ENCODE measurements around the gene RPS25.
"Not testable (repeated sequence)": the region's sequence is repeated elsewhere in the genome, so short reads cannot be mapped to it uniquely, and the experiment has no call there.

RPS25 gene

DNA sequence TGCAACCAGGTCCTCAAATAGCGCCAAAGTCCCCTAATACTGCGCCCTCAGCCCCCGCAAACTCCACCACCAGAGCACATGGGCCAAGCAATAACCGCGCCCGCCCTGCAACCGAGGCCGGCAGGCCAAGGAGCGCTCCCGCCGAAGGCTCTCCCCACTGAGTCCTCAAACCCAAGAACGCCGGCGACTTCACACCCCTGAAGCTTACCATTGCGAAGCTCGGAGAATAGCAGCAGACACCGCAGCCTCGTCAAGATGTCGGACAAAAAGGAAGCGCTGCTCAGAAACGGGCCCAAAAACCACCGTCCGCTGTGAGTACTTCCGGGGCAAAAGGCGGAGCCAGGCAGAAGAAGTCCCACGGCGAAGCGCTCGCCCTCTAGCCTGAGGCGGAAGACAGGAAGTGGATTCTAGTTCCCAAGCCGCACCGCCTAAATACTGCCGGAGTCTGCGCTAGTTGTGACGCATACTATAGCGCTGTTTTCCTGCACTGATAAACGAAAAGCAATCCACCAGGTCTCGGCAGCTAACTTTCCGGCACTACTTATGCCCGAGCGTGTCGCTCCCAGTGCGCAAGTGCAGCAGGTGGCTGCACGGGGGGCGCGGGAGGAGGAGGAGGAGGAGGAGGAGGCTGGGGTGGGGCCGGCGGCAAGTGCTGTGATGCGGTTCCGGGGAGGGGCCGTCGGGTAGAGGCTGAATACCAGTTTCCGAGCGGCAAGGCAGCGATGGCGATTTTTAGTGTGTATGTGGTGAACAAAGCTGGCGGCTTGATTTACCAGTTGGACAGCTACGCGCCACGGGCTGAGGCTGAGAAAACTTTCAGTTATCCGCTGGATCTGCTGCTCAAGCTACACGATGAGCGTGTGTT lies at the start of gene RPS25, which contains the start of gene TRAPPC4:
Gene RPS25, minus strand, starts transcription at position 270 of the 865 bp plus-strand sequence. Its CDS starts 59 bp downstream, at position 211.
Gene TRAPPC4, plus strand, starts transcription at position 693 of the 865 bp plus-strand sequence. Its CDS starts 30 bp downstream, at position 723.
- peak; percentile 95 for DNase-seq

DNA sequence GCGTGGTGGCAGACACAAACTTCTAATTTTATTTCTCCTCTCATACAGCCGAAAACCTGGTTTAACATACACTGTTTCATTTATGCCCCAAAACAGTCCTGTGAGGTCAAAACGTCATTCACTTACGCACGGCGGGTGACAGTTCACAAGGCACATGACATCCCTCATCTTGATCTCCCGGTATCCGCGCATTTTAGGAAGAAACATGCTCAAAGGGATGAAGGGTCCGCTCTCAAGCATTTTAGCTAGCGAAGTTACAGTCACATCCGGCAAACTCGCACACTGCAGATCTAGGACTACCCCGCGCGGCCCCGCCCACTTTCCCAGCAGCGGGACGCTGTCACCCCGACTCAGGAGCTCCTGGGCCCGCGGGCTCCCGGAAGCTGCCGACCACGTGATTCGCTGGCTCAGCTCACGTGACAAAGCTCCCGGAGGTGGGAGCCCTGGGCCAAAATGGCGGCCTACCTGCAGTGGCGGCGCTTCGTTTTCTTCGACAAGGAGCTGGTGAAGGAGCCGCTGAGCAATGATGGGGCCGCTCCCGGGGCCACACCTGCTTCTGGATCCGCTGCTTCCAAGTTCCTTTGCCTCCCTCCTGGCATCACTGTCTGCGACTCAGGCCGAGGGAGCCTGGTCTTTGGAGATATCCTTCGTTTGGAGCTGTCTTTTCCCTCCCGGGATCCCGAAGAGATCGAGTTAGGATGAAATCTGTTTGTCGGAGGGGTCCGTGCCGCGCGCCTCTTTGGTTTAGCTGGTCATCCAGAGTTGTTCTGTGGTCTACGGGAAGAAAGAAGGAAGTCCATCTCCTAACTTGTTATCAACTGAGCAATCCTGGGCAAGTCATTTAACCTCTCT lies 49.5 kb upstream of the RPS25 start, which contains the start of gene VPS11:
Gene VPS11, plus strand, starts transcription at position 448 of the 852 bp plus-strand sequence. Its CDS starts 6 bp downstream, at position 454.
- DNase-seq, result peak; percentile 99

DNA sequence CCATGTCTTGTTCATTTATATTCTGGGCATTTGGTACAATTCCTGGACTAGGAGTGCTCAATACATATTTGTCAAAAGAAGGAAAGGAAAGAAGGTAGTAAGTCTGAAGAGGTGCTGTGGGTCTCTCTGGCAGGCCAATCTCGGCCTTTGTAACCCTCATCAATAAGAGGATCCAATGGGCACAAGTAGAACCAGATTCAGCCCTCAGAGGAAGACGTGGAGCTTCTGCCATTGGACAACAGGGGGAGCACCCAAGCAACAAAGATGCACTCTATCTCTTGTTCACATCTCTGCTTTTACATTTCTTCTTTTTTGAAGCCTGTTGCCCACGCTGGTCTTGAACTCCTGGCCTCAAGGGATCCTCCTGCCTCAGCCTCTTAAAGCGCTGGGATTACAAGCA lies 47.2 kb upstream of the RPS25 start:
- DNase-seq, result peak; percentile 42

DNA sequence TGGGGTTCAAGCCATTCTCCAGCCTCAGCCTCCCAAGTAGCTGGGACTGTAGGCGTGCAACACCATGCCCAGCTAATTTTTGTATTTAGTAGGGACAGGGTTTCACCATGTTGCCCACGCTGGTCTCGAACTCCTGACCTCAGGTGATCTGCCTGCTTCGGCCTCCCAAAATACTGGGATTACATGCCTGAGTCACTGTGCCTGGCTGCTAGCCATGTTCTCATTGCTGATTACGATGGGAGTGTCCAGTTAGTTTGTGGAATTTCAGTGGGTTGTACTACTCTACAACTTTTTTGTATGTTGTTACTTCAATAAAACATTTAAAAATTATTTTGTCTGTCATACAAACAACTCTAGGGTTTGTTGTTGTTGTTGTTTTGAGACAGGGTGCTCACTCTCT lies 44.6 kb upstream of the RPS25 start:
- no peak for DNase-seq

DNA sequence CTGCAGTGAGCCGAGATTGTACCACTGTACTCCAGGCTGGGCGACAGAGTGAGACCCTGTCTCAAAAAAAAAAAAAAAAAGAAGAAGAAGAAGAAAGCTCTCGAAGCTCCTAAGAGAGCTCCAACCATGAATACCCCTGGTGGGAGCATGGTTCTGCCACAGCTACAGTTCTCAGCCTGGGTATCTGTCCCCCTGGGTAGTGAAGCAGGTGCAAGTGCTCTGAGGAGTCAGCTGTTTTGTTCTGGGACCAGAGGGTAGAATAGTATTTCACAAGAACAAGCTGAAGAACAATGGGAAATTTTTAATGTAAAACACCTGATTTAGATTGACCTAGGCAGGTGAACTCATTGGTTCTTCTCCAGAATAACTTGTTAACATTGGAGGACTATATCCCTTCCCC lies 43.1 kb upstream of the RPS25 start:
- DNase-seq, result no peak

DNA sequence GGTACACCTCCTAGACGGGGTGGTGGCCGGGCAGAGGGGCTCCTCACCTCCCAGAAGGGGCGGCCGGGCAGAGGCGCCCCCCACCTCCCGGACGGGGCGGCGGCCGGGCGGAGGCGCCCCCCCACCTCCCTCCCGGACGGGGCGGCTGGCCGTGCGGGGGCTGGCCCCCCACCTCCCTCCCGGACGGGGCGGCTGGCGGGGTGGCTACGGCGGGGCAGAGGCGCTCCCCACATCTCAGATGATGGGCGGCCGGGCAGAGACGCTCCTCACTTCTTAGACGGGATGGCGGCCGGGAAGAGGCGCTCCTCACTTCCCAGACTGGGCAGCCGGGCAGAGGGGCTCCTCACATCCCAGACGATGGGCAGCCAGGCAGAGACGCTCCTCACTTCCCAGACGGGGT lies 41.0 kb upstream of the RPS25 start:
- DNase-seq, result not testable (repeated sequence)

DNA sequence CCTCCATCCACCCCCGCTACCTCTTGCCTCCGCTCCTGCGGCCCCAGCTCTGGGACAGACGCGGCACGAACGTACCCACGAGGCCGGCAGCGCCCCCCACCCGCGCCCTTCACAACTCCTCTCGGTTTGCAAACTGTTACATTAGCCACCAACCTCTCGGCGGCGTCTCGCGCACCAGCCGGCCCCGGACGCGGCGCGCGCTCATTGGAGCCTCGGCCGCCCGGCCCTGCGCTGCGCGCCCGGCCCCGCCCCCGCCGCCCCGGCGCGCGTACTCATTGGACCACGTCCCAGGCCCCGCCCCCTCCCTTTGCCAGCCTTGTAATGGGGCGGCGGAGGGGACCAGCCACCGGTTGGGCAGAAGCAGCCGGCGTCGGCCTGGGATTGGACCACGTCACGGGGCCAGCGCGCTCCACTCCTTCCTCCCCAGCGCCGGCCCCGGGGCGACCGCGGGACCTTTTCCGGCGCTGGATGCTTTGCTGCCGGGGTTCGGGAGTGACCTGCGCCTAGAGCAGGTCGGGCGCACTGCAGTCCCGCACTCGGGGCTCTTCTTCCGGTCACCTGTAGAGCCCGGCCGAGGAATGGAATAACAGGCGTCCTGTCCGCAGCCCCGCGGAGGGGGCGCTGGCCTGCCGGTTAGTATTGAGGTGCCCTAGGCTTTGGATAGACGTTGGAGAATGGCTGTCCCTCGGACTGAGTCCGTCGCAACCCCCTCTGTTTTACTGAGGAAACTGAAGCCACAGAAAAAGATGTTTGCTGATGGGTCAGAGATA lies 39.0 kb upstream of the RPS25 start, which contains the start of gene HYOU1:
Gene HYOU1, minus strand, starts transcription at position 206 of the 770 bp plus-strand sequence. CDS start 1,045 bp downstream, outside the sequence.
- peak; percentile 99 for DNase-seq

DNA sequence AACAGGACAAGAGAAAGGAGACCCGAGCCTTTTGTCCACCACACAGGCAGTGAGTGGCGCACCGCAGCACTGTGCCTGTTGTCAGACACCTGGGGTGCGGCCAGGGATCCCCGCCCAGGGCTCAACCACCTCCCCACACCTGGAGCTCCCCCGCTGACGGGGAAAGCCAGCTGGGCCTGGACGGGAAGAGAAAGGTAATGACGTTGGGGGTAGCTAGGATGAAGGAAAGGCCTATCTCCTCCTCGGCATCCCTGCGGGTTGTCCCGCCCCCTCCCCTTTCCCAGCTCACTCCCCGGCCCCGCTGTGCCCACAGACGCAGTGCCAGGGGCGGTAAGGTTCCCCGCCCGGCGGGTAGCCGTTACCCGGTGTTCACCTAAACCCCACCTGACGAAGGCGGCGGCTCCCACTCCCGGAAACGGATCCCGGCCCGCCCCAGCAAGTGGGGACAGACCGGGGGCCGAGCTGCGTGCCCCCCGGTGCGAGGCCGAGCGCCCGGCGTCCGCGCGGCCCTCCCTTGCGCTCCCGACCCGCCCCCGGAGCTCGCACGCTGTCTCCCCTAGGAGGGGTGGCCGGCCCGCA lies 38.4 kb upstream of the RPS25 start:
- peak; percentile 55 for DNase-seq

DNA sequence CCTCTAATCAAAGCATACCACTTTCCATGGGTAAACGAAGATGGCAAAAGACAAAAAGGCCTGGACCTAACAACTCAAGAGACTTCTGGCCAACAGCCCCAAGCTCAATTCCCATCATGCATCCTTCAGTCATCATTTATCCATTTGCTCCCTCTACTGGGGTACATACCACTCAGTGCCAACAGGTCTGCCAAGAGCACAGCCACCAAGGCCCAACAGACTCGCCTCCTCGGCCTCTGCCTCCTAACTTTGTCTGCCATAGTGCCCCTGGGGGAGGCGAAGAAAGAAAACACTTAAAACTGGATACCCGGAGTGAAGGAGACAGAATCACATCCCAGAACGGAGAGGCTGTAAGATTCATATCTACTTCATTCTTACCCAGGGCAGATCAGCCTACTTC lies 37.8 kb upstream of the RPS25 start:
- peak; percentile 45 for DNase-seq

DNA sequence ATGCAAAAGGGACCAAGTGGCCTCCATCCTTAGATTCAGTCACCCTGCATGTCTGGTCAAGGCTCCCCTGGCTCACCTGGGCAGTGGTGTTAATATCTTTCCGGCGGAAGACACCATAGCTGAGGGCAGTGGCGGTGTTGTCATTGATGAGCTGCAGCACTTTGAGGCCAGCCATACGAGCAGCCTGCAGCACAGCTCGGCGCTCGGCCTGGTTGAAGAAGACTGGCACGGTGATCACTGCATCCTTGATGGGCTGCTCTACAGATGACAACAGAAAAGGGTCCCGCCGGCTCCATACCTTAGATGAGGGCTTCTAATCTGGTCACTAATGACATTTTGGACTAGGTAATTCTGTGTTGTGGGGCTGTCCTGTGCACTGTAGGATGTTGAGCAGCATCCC lies 36.3 kb upstream of the RPS25 start:
- DNase-seq, result no peak

DNA sequence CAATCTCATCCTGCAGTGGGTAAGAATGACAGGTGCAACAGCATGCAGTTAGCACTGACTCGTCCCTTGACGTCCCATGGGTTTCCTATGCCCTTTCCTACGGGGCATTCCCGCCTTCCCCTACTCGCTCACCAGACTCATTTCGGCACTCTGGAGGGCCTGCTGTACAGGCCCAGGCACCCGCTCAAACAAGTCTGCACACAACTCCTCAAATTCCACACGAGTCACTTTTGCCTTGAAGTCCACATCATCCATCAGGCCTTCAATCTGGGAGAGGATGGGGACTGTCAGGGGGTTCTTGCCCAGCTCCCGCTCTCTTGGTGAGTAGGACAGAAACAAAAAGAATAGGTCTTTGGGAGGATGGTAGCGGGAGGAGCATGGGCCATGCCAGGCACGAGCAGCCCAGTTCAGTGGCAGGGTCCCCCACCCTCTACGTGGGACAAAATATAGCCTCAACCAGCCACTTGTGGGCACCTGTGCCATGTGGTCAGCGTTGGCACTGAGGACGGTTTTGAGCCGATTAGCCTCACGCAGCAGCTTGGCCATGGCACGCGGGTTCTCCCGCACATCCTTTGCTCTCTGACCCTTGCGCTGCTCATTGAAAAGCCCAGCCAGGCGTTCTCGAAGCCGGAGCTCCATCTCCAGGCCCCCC lies 34.1 kb upstream of the RPS25 start:
- DNase-seq, result no peak

DNA sequence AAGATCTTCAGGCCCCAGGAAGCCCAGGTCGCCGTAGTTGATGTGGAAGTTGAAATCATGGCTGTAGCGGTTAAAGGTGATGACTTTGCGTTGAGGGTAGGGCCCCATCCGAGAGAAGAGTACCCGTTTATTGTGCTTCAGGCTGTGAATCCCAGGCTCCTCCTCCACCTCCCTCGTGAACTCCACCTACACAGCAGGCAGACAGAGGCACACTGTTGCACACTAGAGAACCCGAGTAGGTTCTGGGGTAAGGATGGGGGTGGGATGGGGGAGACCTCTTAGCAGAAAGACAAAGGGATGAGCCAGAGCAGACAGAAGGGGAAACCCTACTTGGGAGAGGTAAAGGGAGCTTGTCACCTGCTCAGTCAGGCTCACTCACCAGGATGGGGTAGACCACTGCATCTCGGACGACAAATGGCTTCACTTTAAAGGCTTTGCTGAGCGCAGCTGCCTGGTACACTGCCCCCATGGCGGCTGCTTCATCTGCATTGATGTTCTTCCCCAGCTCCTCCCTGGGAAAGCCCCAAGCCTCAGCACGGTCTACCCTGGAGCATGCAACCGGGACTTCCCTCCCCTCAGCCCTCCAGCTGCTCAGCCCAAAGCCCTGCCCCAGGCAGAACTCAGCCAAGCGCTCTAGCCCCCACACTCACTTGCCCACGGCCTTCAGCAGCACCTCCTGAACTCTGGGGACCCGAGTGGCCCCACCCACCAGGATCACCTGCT lies 33.5 kb upstream of the RPS25 start:
- no peak for DNase-seq

DNA sequence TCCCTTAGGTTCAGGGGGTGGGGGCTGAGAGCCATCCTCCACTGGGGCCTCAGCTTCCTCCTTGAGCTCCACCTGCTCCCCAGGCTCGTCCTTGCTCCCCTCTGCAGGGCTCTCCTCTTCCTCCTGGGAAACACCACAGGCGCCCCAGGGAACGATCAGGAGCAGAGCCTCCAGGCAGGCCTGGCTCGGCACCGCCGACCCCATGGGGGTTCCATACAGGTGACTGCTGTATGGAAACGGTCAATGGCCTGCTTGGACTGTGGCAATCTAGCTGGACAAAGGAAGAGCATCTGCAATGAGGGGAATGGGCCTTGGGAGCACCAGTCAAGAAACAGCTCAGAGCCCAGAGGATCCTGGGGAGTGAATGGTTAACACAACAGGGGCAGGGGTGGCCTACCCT lies 30.9 kb upstream of the RPS25 start:
- DNase-seq, result no peak

DNA sequence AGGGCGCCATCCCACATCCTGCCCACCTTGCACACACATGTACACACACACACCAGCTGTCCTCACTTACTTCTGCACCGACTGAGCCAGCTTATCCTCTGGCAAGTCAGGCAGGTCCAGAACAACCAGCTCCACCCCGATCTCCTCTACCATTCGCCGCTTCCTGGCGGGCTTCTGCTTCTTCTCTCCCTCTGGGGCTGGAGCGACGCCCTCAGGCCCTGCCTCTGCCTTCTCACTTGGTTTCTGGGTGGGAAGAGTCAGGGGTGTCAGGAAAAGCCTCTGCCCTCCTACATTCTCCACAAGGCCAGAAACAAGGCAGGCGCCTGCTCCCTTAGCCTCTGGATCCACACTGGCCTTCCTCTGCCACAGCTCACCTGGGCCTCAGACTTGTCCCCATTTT lies 30.5 kb upstream of the RPS25 start:
- no peak for DNase-seq

DNA sequence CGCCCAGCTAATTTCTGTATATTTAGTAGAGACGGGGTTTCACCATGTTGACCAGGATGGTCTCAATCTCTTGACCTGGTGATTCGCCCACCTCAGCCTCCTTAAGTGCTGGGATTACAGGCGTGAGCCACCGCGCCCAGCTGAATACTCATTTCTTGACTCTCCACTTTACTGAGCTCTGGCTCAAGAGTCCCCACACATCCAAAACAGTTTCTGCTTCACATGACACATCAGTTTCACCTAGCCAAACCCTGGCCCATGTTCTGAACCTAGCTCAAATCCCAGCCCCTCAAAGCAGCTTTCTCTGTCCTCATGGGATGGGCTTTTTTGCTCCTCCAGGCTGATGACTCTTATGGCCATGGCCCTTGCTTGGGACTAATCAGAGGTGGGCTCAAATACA lies 29.1 kb upstream of the RPS25 start:
- peak; percentile 37 for DNase-seq

DNA sequence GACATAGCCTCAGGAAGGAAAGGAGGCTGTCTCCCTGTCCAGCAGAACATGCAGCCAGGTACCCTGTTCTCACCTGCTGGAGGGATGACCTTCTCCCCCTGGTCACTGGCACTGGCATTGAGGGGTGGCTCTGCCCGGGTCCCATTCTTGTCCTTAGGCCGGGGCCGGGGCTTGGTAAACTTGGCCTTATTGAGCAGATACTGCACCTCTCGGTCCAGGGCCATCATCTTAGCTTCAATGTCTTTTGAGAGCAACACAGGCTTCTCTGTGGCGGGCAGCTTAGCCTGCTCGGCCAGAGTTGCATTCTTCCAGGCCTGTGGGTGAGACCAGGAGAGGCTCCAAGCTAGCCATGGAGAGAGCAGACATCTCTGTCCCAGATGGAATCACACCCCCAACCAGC lies 28.3 kb upstream of the RPS25 start:
- no peak for DNase-seq

DNA sequence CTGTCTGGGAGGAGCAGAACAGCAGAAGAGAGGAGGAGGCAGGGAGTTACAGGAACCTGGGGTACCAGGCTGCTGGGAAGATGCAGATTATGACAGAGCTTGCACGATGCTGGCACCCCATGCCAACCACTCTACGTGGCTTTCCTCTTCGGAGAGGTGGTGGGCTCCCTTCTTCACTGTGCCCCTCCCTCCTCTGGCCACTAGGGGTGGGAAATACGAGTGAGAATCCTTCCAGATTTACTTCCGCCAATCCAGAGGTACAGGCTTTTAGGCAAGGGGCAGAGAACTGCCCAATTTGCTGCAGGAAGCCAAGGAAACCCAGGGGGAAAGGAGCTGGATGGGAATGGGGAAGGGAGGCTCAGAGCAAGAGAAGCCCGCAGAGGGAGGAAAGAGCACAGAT lies 26.6 kb upstream of the RPS25 start:
- DNase-seq, result no peak

DNA sequence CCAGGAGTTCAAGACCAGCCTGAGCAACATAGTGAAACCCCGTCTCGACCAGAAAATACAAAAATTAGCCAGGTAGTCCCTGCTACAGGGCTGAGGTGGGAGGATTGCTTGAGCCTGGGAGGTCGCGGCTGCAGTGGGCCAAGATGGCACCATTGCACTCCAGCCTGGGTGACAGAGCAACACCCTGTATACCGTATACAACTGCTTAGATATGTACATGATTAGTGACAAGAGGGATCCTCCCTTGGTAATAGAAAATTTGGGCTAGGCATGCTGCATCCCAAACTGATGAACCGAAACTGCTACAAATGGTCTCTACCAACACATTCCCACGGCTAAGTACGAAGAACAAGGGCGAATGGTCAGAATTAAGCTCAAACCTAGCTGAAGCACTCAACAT lies 24.8 kb upstream of the RPS25 start:
- no peak for DNase-seq

DNA sequence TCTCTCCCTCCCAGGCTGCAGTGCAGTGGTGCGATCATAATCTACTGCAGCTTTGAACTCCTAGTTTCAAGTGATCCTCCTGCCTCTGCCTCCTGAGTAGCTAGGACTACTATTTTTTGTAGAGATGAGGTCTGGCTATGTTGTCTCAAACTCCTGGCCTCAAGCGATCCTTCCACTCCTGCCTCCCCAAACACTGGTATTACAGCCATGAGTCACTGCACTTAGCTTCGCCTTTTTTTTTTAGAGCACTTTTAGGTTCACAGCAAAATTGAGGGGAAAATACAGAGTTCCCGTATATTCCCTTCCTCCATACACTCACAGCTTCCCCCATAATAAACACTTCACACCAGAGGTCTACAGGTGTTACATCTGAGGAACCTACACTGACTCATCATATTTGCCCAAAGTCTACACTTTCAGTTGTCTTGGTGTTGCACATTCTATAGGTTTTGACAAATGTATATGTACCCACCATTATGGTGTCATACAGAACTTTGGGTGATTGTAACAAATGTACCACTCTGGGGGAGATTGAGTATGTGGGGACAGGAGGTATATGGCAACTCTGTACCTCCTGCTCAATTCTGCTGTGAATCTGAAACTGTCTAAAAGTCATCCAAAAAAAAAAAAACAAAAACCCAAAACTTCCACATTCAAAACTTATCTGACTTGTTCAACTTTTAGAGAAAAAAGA lies 23.8 kb upstream of the RPS25 start:
- DNase-seq, result no peak

DNA sequence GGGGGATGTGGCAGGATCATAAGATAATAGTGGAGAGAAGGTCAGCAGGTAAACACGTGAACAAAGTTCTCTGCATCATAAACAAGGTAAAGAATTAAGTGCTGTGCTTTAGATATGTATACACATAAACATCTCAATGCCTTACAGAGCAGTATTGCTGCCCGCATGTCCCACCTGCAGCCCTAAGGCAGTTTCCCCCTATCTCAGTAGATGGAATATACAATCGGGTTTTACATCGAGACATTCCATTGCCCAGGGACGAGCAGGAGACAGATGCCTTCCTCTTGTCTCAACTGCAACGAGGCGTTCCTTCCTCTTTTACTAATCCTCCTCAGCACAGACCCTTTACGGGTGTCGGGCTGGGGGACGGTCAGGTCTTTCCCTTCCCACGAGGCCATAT lies 21.3 kb upstream of the RPS25 start:
- not testable (repeated sequence) for DNase-seq
